Neural cell (in vitro differentiated cells): ENCODE results near the gene LIME1. TPM values are rescaled to one million over a fixed set of nuclear protein-coding genes. Genes with fewer than 3 reads are reported as not detected.

ENCODE experiments used
- H2AFZ ChIP-seq: fragments of 200-600, 300-800 bp; sonication (generic), shearing (Covaris generic); 2 replicates; pipeline ENCODE4 v1.6.0; 2014; ENCODE audit warnings: low read depth, mild to moderate bottlenecking, antibody characterized with exemption, low read length, moderate library complexity
- H3F3A ChIP-seq: fragments of 200-600 bp; shearing (Covaris generic); 2 replicates; pipeline ENCODE4 v1.6.1; 2016; ENCODE audit warnings: mild to moderate bottlenecking, moderate library complexity, mixed read lengths, antibody characterized with exemption, low read length; ENCODE audit not compliant: insufficient read depth, poor library complexity, severe bottlenecking
- H3K27ac ChIP-seq: fragments of 200-600, 300-800 bp; sonication (generic), shearing (Covaris generic); 2 replicates; pipeline ENCODE4 v1.5.1; 2014; ENCODE audit warnings: mild to moderate bottlenecking, low read length, moderate library complexity
- H3K27me3 ChIP-seq: fragments of 300-800, 200-600 bp; sonication (generic), shearing (Covaris generic); 2 replicates; pipeline ENCODE4 v1.6.0; 2014; ENCODE audit warnings: mild to moderate bottlenecking, low read depth, low read length, moderate library complexity; ENCODE audit not compliant: insufficient read depth
- H3K36me3 ChIP-seq: fragments of 300-800, 200-600 bp; sonication (generic), shearing (Covaris generic); 2 replicates; pipeline ENCODE4 v1.5.1; 2014; ENCODE audit warnings: mild to moderate bottlenecking, antibody characterized with exemption, low read length, moderate library complexity; ENCODE audit not compliant: insufficient read depth
- H3K4me2 ChIP-seq: fragments of 300-800, 200-600 bp; sonication (generic), shearing (Covaris generic); 2 replicates; pipeline ENCODE4 v1.6.0; 2014; ENCODE audit warnings: mild to moderate bottlenecking, low read length
- H3K4me3 ChIP-seq: fragments of 300-800, 200-600 bp; sonication (generic), shearing (Covaris generic); 2 replicates; pipeline ENCODE4 v1.5.1; 2014; ENCODE audit warnings: mild to moderate bottlenecking, low read length, moderate library complexity
- H3K79me2 ChIP-seq: fragments of 200-600 bp; shearing (Covaris generic); replicated peaks from 2 replicates; pipeline ENCODE4 v1.6.0; 2014; ENCODE audit warnings: mild to moderate bottlenecking, low read length, moderate library complexity; ENCODE audit not compliant: insufficient read depth
- H3K9ac ChIP-seq: fragments of 300-800, 200-600 bp; sonication (generic), shearing (Covaris generic); 2 replicates; pipeline ENCODE4 v1.6.1; 2016; ENCODE audit warnings: mild to moderate bottlenecking, low read length, mixed read lengths
- H3K9me2 ChIP-seq: fragments of 200-600 bp; shearing (Covaris generic); 2 replicates; pipeline ENCODE4 v1.6.1; 2016; ENCODE audit warnings: mild to moderate bottlenecking, low read length, mixed read lengths; ENCODE audit not compliant: insufficient read depth
- H3K9me3 ChIP-seq: fragments of 200-600, 300-800 bp; sonication (generic), shearing (Covaris generic); 2 replicates; pipeline ENCODE4 v1.6.1; 2016; ENCODE audit warnings: mild to moderate bottlenecking, mixed run types, low read length, moderate library complexity, mixed read lengths
- H4K20me1 ChIP-seq: fragments of 200-600 bp; shearing (Covaris generic); 2 replicates; pipeline ENCODE4 v1.6.1; 2016; ENCODE audit warnings: mild to moderate bottlenecking, mixed run types; ENCODE audit not compliant: insufficient read depth
- CTCF ChIP-seq: fragments of 450-650 bp; IDR thresholded peaks from 2 replicates; pipeline ENCODE4 v1.5.1; 2014; ENCODE audit warnings: antibody characterized with exemption, mild to moderate bottlenecking, moderate library complexity; ENCODE audit not compliant: poor library complexity, severe bottlenecking
- EP300 ChIP-seq: fragments of 450-650 bp; conservative IDR thresholded peaks from 2 replicates; pipeline ENCODE4 v1.6.1; 2014; ENCODE audit warnings: antibody characterized with exemption, mild to moderate bottlenecking, moderate library complexity; ENCODE audit not compliant: poor library complexity, severe bottlenecking
- EZH2 ChIP-seq: fragments of 200-600, 300-800 bp; shearing (Covaris generic), sonication (generic); IDR thresholded peaks from 2 replicates; pipeline ENCODE4 v1.6.1; 2014; ENCODE audit warnings: antibody characterized with exemption, low read length, borderline replicate concordance, mild to moderate bottlenecking; ENCODE audit not compliant: insufficient read depth, poor library complexity, severe bottlenecking
- MXI1 ChIP-seq: fragments of 450-650 bp; conservative IDR thresholded peaks from 2 replicates; pipeline ENCODE4 v1.6.1; 2014; ENCODE audit warnings: antibody characterized with exemption, mild to moderate bottlenecking; ENCODE audit not compliant: poor library complexity, severe bottlenecking
- POLR2AphosphoS5 ChIP-seq: IDR thresholded peaks from 2 replicates; pipeline ENCODE4 v1.6.1; 2012
- RAD21 ChIP-seq: fragments of 450-650 bp; conservative IDR thresholded peaks from 2 replicates; pipeline ENCODE4 v1.6.1; 2014; ENCODE audit warnings: antibody characterized with exemption, mild to moderate bottlenecking, moderate library complexity
- REST ChIP-seq: IDR thresholded peaks from 2 replicates; pipeline ENCODE4 v1.6.1; 2012; ENCODE audit warnings: borderline replicate concordance
- SMC3 ChIP-seq: fragments of 450-650 bp; conservative IDR thresholded peaks from 2 replicates; pipeline ENCODE4 v1.6.1; 2014; ENCODE audit warnings: antibody characterized with exemption, mild to moderate bottlenecking, moderate library complexity; ENCODE audit not compliant: poor library complexity
- TAF1 ChIP-seq: IDR thresholded peaks from 2 replicates; pipeline ENCODE4 v1.6.1; 2012; ENCODE audit warnings: low read depth
- polyA plus RNA-seq: library from polyadenylated mRNA; depleted of rRNA; stranded (reverse); fragments of >200 nt; gene quantifications from 2 replicates; pipeline ENCODE4 v1.2.3, GENCODE V29; 2014

The LIME1 gene
- polyA plus RNA-seq, 1 donor from 2014 or later = 65.2 TPM

- no peaks in the 10 kb centered on the region for H3F3A ChIP-seq
Measured at GRCh38 chr20:63749597-63750508, 13.4 kb downstream of the LIME1 start.

More at GRCh38 chr20:63749597-63750508, 13.4 kb downstream of the LIME1 start:
- TF ChIP-seq REST = no peak
- TF ChIP-seq EP300 = no peak
- no peak for TF ChIP-seq CTCF
- TF ChIP-seq MXI1 = no peak
- no peak for TF ChIP-seq SMC3
- no peak for TF ChIP-seq RAD21
- no peak for TF ChIP-seq TAF1
- TF ChIP-seq EZH2 = no peak
- TF ChIP-seq POLR2AphosphoS5 = no peak
- no peak overlapping the region for H3K4me3 ChIP-seq
- H3K79me2 ChIP-seq = no peaks in the 10 kb centered on the region
- no peaks in the 10 kb centered on the region for H3K27me3 ChIP-seq
- H3K27ac ChIP-seq = no peak overlapping the region
- H2AFZ ChIP-seq = no peak overlapping the region
- no peaks in the 10 kb centered on the region for H4K20me1 ChIP-seq
- no peaks in the 10 kb centered on the region for H3K36me3 ChIP-seq
- no peak overlapping the region for H3K4me2 ChIP-seq
- H3K9ac ChIP-seq = no peak overlapping the region
- H3K9me3 ChIP-seq = no peaks in the 10 kb centered on the region
- H3K9me2 ChIP-seq = no peaks in the 10 kb centered on the region
